CD4-positive, alpha-beta T cell treated with Interferon gamma for 1 hour (primary cell): ENCODE data around the gene NUP93.
A peak's percentile ranks its signal among the peaks of the same experiment; 100 is the strongest.
"Not testable (repeated sequence)": the region's sequence is repeated elsewhere in the genome, so short reads cannot be mapped to it uniquely, and the experiment has no call there.

Source experiments
- DNase-seq: peaks from one replicate; pipeline ENCODE4 v3.0.0-alpha.2; 2020

NUP93 gene

GRCh38 chr16:56783344-56783743 is 53.4 kb downstream of the NUP93 start:
- no peak for DNase-seq

DNA sequence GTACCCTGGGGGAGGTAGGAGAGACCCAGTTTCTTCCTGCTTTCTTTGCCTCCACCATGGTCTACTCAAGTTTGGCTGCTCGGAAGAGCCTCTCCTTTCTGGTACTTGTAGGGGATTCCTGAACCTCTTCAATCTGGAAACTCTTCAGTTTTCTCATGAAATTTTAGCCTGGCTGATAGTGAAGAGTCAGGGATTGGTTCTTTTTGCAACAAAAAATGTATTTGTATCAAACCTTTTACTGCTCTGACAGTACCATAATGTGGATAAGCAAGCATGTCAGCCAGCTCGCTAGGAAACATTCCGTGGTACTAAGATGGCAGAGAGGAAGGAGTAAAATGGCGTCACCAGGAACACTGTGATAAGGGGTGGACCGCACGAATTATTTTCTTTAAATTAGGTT is 55.4 kb downstream of the NUP93 start:
- DNase-seq: no peak

GRCh38 chr16:56787167-56787566 is 57.2 kb downstream of the NUP93 start:
- DNase-seq: no peak

- no peak for DNase-seq
Measured at GRCh38 chr16:56788435-56788834, 58.5 kb downstream of the NUP93 start.

DNA sequence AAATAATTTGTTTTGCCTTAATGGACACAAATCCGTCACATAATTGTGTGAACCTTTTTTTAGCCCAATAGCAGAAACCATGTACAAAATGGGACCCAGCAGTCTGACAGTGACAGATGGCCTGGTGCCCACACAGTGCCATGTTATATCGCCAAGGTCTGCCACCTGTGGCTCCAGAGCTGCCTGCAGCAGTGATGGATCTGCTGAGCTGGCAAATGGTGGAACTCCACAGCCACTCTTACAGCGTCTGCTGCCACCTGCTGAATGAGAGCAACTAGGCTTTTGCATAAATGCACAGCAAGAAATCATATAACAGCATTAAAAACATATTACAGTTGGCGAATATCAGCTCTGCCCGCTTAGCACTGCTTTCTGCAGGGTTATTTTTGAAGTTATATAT is 59.4 kb downstream of the NUP93 start:
- peak; percentile 19 for DNase-seq

GRCh38 chr16:56792967-56793366 is 63.0 kb downstream of the NUP93 start:
- DNase-seq: no peak

DNA sequence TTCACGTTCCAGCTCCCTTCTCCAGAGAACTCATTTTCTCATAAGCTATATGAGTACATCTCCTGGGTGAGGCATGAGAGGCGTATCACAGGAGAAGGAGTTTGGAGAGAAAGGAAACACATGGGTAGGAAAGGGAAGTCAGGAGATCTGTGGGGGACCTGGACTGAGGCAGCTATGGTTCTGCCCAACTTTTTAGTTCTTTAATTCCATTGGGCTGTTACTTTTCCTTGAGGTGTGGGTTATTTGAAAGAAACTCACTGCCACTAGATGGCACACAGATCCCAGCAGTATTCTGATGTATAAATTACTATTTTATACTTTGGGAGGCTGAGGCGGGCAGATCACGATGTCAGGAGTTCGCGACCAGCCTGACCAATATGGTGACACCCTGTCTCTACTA is 63.6 kb downstream of the NUP93 start:
- DNase-seq: peak; percentile 2

DNA sequence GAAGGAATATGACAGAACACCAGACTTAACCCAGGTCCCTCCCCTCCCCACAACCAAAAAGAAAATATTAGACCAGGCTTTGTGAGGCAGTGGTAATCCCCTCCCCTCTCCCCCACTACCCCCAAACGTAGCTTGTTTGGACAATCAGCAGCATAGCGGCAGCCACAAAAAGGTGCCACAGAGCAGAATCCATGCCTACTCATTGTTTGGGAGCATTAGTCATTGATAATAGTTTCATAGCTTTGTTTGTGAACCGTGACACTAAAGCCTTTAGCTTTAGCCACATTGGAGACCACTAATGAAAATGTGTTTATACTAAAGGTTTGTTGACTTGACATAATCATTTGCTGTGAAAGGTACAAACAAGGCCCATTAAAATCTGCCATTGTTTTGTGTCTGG is 65.1 kb downstream of the NUP93 start:
- DNase-seq: no peak

- DNase-seq: not testable (repeated sequence)
Measured at GRCh38 chr16:56797038-56797437, 67.1 kb downstream of the NUP93 start.

GRCh38 chr16:56797861-56798260 is 67.9 kb downstream of the NUP93 start:
- no peak for DNase-seq

GRCh38 chr16:56798955-56799354 is 69.0 kb downstream of the NUP93 start:
- no peak for DNase-seq

DNA sequence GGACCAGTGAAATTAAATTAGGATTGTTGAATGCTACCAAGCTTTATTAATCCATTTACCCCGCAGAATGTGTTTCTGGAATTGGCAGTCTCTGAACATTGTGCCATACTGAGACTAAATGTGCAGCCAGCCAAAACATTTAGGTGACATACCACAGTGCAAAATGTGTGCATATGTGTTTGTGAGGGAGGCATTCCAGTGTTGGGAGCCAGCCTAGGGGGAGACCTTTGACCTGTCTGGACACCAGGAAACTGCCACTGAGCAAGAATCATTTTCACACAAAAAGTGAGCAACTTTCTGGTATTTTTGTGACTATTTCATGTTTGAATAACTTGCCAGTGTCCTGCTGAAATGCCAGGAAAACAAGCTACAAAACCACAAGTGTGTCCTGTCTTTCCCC is 70.4 kb downstream of the NUP93 start:
- no peak for DNase-seq

GRCh38 chr16:56801762-56802161 is 71.8 kb downstream of the NUP93 start:
- DNase-seq: no peak

GRCh38 chr16:56807011-56807675 is 77.2 kb downstream of the NUP93 start:
- no peak for DNase-seq

DNA sequence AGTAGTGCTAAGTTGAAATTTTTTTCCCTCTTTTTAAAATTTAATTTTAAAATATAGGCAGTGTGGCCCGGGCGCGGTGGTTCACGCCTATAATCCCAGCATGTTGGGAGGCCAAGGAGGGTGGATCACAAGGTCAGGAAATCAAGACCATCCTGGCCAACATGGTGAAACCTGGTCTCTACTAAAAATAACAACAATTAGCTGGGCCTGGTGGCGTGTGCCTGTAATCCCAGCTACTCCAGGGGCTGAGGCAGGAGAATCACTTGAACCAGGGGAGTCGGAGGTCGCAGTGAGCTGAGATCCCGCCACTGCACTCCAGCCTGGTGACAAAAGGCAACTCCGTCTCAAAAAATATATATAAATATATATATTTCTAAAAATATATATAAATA is 77.7 kb downstream of the NUP93 start:
- DNase-seq: not testable (repeated sequence)

- no peak for DNase-seq
Measured at GRCh38 chr16:56810954-56811353, 81.0 kb downstream of the NUP93 start.

- not testable (repeated sequence) for DNase-seq
Measured at GRCh38 chr16:56811602-56812001, 81.7 kb downstream of the NUP93 start.

GRCh38 chr16:56812884-56813283 is 83.0 kb downstream of the NUP93 start:
- DNase-seq: no peak

DNA sequence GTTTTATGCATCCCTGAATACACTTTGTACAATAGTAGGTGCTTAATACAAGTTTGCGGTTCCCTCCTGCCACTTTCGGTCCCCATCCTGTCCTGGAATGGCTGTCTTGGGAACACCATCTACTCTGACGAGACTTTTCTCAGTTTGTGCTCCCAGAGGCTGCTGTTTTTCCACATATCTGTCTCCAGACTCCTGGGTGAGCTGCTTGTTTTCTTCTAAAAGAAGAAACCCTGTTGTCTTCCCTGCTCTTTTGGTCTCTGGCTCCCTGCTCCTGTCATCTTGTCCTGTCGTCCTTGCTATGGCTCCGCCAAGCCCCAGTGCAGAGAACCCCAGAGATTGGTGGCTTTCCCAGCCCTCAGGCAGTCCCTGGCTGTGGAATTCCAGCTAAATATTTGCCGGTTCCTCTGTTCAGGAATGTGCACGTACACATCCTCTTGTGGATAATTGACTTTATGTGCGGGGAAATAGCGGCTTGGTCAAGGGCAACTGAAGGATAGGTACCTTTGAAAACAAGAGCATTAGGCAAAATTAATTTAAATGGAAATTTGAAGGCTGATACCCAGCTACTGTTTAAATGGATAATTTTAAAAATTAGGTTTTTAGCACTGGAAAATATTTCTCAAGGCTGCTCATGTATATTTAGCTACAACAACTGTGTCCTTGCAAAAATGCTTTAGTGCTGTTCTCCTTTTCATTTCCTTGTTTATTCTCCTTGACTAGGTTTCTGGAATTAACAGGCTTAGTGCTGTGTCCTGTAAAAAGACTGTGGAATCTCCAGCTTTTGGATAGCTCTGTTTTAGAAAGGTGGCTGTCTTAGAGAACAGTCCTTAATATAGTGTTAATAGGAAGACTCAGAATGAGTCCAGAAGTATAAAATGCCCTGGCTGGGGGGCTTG is 84.9 kb downstream of the NUP93 start:
- no peak for DNase-seq

DNA sequence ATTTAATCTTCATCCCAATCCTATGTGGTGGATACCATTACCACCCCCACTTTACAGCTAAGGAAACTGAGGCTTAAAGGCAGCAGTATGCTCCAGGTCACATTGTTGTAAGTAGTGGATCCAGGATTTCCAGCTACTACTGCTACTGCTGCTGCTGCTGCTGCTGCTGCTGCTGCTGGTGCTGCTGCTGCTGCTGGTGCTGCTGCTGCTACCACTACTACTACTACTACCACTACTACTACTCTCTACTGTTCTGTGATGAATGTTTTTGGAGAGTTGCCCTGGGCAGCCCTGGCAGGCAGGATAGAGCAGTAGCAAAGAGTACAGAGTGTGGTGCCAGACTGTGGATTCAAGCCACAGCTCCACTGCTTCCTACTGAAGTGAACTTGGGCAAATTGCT is 85.8 kb downstream of the NUP93 start:
- no peak for DNase-seq

DNA sequence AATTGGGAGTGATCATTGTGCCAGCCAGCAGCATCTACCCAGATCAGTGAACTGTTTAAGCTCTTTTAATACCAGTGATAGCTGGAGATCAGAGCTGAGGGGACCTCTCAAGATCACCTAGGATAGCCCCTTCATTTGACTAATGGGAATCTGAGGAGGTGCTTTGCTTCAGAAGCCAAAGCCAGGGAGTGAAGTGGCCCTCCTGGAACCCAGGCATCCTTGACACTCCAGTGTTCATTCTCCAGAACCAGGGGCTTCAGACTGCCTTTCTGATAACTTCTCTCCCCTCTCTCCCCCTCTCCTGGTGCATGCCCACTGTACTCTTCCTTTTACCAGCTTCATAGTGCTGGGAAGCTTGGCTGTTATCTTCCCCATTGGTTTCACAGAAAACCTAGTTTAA is 87.1 kb downstream of the NUP93 start:
- DNase-seq: no peak

- DNase-seq: no peak
Measured at GRCh38 chr16:56817938-56818337, 88.0 kb downstream of the NUP93 start.

DNA sequence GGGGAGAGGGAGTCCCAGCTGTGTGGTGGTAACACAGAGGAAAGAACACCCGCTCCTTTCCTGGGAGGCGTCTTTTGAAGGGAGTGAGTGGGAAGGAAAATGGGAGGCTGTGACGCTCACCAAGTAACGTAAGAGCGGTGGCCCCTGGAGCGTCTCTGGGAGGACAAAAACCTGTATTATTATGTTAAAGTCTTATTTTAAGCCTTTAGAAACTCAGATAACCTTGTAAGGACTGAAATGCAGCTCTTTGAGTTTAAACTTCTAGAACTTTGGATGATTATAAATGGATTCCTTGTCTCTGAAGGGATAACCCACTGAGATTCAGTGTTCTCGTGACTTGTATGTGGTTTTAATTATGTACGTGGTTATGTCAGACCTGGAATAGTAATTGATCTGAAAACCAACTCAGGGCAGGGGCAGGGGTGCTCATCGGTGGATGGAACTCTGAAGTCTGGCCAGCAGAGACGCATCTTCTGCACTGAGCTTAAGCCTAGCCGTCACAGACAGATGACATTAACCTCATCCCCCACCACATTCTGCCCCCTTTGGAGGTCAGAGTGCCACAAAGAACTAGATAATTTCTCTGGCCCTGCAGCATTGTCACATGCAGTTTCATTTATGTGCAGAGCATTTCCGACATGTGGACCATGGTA is 93.3 kb downstream of the NUP93 start:
- DNase-seq: no peak

DNA sequence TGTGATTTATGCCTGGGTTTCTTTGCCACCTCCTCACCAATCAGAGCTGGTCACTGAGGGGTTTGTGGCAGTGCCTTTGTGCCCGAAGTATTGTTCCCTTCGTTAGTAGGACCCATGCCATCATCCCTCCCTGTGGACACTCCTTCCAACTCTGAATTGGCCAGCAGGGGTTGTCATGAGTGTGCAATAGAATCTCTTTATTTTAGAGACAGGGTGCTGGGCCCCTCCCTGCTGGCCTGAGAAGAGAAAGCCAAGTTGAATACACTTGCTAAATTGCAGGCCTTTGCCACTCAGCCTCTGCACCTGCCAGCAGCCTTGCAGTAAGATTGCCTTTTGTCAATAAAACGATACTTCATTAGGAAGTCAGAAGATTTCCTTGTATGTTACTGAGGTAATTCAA is 94.4 kb downstream of the NUP93 start:
- DNase-seq: no peak
